Stimulated activated CD4-positive, alpha-beta T cell treated with anti-CD3 and anti-CD28 coated beads, Interleukin-1b, Interleukin-23, amount 100 ng/mL, for 1 hour (primary cell): ENCODE results near the gene GRIA4.

Experiments
- DNase-seq, 2 donors: peaks; one replicate each; pipeline ENCODE4 v3.0.0-alpha.2; 2020; ENCODE audit warnings: low read depth in 2 of 2

The GRIA4 gene

DNA sequence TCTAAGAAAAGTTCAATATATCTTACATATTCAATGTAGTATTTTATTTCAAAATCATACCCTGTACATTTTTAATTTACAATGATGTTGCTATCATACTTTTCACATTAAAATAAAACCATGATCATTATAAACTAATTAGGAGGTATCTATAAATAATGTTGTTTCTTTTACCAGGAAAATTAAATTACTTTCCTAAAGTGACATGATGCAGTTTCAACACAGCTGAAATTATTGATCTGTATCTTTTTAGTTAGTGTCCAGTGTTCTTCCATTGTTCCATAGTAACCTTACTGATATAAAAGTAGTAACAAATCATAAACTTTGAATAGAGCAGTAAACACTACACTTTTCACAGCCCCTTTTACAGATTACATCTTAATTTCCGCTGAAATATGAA, 29.7 kb downstream of the GRIA4 start:
- no peak for DNase-seq

- DNase-seq: no peak
Measured at GRCh38 chr11:105641433-105641832, 31.6 kb downstream of the GRIA4 start.

GRCh38 chr11:105642870-105643269, 33.0 kb downstream of the GRIA4 start:
- DNase-seq: no peak

GRCh38 chr11:105644839-105645573, 35.1 kb downstream of the GRIA4 start:
- no peak for DNase-seq

GRCh38 chr11:105647780-105648179, 37.9 kb downstream of the GRIA4 start:
- no peak for DNase-seq

GRCh38 chr11:105648762-105649161, 38.9 kb downstream of the GRIA4 start:
- DNase-seq: no peak

- no peak for DNase-seq
Measured at GRCh38 chr11:105665281-105665680, 55.4 kb downstream of the GRIA4 start.

- DNase-seq: no peak
Measured at GRCh38 chr11:105667441-105667840, 57.6 kb downstream of the GRIA4 start.

DNA sequence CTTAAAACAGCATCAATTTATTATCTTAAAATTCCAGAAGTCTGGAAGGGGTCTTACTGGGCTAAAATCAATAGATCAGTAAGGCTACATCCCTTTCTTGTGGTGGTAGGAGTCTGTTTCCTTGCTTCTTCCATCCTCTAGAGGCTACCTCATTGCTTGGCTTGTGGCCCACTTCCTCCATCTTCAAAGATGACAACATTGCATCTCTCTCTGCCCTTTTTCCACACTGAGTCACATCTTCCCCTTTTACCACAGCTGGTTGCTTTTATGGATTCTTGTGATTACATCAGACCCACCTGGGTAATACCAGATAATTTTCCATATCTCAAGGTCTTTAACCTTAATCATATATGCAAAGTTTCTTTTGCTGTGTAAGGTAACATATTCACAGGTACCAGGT, 60.9 kb downstream of the GRIA4 start:
- DNase-seq: no peak

GRCh38 chr11:105673089-105673488, 63.2 kb downstream of the GRIA4 start:
- no peak for DNase-seq

DNA sequence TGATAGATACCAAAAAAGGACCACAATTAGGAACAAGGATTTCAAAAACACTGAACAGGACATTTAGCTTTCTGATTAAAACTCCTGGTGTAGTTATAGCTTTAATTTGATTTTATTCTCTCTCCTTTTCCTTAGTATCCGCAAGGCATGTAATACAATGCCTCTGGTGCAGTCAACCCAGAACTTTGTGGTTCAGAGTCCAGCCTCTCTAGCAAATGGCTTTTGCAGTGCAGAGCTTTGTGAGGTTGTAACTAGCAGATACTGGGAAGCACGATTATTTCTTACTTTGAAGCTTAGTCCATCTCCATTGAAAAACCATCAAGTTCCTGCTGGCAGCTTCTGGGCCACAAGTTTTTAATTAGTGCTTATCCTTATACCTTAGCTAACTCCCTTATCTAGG, 79.8 kb downstream of the GRIA4 start:
- DNase-seq: no peak

GRCh38 chr11:105690467-105690866, 80.6 kb downstream of the GRIA4 start:
- no peak for DNase-seq

- no peak for DNase-seq
Measured at GRCh38 chr11:105693075-105693759, 83.3 kb downstream of the GRIA4 start.

- no peak for DNase-seq
Measured at GRCh38 chr11:105696000-105696399, 86.1 kb downstream of the GRIA4 start.

- no peak for DNase-seq
Measured at GRCh38 chr11:105697291-105697690, 87.4 kb downstream of the GRIA4 start.

DNA sequence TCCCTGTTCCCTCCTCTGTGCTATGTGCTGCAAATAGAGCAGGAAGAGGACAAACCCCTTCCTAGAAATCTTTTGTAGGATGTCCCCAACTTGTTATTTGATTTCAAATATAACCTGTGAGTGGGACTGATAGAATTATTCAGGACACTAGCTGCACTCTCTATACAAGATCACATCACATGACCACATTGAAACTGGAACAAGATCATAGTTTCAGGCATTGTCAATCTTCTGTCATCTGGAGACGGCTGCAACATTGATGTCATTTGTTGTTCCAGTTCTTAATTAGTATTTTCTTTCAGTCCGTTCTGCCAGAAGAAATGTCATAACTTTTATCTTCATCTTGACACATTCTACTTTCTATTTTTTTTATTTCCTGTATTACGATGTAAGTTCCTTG, 89.3 kb downstream of the GRIA4 start:
- DNase-seq: no peak

DNA sequence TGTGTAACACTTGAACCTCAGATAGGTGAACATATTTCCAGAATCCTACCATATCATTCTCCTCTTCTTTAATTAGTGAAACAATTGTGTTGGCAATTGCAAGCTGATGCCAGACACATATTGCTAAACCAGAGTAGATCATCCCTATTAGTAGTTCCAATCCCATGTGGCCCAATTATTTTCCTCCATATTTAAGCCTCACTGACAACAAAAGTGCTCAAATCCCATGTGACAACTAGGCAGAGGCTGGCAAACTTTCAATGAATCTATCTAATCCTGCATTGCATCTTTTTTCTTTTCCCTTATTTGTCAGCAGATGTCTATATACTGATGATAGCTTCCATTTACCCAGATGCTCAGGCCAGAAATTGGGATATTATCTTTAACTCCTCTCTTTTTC, 90.4 kb downstream of the GRIA4 start:
- no peak for DNase-seq

GRCh38 chr11:105701098-105701497, 91.2 kb downstream of the GRIA4 start:
- no peak for DNase-seq

- DNase-seq: no peak
Measured at GRCh38 chr11:105705786-105706530, 96.1 kb downstream of the GRIA4 start.

- DNase-seq: no peak
Measured at GRCh38 chr11:105713106-105713505, 103.2 kb downstream of the GRIA4 start.

DNA sequence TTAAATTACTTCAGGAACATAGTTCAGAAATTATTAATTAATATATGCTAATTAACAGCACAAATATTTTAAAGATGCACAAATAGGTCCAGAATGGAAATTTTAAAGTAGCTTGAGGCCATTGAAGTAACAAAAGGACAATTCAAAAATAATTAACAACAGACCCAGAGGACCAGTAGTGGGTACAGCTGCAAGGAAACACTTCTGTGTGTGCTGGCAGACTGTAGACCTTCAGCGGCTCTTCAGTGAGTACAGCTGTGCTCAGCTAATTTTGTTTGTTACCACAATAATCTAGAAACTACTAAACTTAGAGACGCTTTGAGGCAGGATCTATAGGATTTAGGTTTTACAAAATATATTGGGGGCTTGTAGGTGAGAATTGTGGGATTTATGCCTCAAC, 103.8 kb downstream of the GRIA4 start:
- no peak for DNase-seq

GRCh38 chr11:105718641-105719040, 108.8 kb downstream of the GRIA4 start:
- no peak for DNase-seq
